ENCODE measurements around the gene CPHXL. TPM values are rescaled to one million over a fixed set of nuclear protein-coding genes. Genes with fewer than 3 reads are reported as not detected.

The CPHXL gene
- total RNA-seq, 1 experiment from 2014 or later, result not detected

DNA sequence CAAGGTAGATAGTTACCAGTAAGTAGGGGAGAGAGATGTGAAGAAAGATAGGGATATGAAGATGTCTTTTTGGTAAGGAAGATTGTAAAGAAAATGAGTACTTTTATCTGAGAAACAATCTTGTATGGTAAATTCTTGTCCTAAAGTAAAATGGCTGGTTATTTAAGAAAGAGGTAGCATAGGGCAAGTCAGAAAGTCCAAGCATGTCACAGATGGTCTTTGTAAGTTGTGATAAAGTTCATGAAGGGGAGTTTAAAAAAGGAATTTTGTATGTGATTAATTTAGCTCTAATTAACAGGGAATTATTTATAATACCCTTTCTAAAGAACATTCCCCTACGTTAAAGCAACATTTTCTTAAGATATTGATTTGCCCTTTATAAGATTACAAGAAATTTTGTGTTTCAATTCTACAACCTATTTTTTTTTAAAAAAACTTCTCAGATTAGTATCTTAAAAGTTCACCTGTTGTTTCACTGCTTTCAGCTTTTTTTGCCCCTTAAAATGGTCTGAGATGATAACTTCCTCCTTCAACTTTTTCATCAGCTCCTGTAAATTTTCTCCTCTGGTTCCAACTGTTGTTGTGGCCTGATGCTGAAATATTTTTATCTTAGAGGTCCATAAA is 16.2 kb upstream of the CPHXL start:
- Mint-ChIP-seq H3K9me3 (peaks cover 72 to 74% of the 10 kb centered on the region in 2 experiments), H3K27ac (no peak overlapping the region), H3K4me1 (no peaks in the 10 kb centered on the region), H3K4me3 (no peak overlapping the region), H3K27me3 (ENCODE audit: low read depth) (peaks cover 18% of the 10 kb centered on the region), H3K36me3 (ENCODE audit: insufficient read depth in 1 of 3, low read depth in 3 of 3) (peaks cover 8 to 21% (median 13%) of the 10 kb centered on the region in 3 experiments; a peak in 6 of 7 replicates)
- no CpG with 5 or more reads among the region's 1 CpG for WGBS (ENCODE audit: extremely low coverage, insufficient read length, low lambda C conversion rate)
- no peak overlapping the region for H4K5ac ChIP-seq (ENCODE audit: insufficient read length, low read depth, low read length)
- no peak overlapping the region for H3K27ac ChIP-seq (ENCODE audit: insufficient read length, low read depth, low read length)
- H2BK12ac ChIP-seq (ENCODE audit: insufficient read length, low read depth, low read length), result no peak overlapping the region
- no peaks in the 10 kb centered on the region for H3K79me2 ChIP-seq (ENCODE audit: insufficient read depth, low read length)
- H2AK5ac ChIP-seq (ENCODE audit: insufficient read length, low read length), result no peak overlapping the region
- TF ChIP-seq, protein P1, sequence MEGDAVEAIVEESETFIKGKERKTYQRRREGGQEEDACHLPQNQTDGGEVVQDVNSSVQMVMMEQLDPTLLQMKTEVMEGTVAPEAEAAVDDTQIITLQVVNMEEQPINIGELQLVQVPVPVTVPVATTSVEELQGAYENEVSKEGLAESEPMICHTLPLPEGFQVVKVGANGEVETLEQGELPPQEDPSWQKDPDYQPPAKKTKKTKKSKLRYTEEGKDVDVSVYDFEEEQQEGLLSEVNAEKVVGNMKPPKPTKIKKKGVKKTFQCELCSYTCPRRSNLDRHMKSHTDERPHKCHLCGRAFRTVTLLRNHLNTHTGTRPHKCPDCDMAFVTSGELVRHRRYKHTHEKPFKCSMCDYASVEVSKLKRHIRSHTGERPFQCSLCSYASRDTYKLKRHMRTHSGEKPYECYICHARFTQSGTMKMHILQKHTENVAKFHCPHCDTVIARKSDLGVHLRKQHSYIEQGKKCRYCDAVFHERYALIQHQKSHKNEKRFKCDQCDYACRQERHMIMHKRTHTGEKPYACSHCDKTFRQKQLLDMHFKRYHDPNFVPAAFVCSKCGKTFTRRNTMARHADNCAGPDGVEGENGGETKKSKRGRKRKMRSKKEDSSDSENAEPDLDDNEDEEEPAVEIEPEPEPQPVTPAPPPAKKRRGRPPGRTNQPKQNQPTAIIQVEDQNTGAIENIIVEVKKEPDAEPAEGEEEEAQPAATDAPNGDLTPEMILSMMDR (conservative IDR thresholded peaks at IDR 0.05), result no peak
- H3K14ac ChIP-seq (ENCODE audit: insufficient read depth, low read length), result no peak overlapping the region
- no peak overlapping the region for H2BK15ac ChIP-seq (ENCODE audit: low read depth, low read length)
- no peaks in the 10 kb centered on the region for H4K20me1 ChIP-seq (ENCODE audit: control insufficient read depth, insufficient read depth, insufficient read length)
- no peak overlapping the region for H4K91ac ChIP-seq (ENCODE audit: insufficient read length, low read depth, low read length)
- no peak overlapping the region for H3T11ph ChIP-seq (ENCODE audit: low read length)
- DNase-seq, result no peak
- H2AFZ ChIP-seq (ENCODE audit: low read length), result no peak overlapping the region
- no peak overlapping the region for H3K18ac ChIP-seq (ENCODE audit: insufficient read length, low read depth, low read length)
- no peaks in the 10 kb centered on the region for H3K27me3 ChIP-seq (ENCODE audit: insufficient read depth, low read length)
- no peak overlapping the region for H2BK5ac ChIP-seq (ENCODE audit: insufficient read length, low read length)
- no peak overlapping the region for H3K56ac ChIP-seq (ENCODE audit: insufficient read length, low read depth, low read length)
- H3K4me2 ChIP-seq (ENCODE audit: insufficient read depth, insufficient read length, low read length), result no peak overlapping the region
- no peak overlapping the region for H3K23ac ChIP-seq (ENCODE audit: insufficient read length, low read depth, low read length)
- no peaks in the 10 kb centered on the region for H3K4me1 ChIP-seq (ENCODE audit: insufficient read depth, low read length)
- no peak overlapping the region for H4K8ac ChIP-seq (replicated peaks; ENCODE audit: insufficient read length, low read depth, low read length)
- H2BK120ac ChIP-seq (ENCODE audit: low read depth, low read length, poor library complexity, severe bottlenecking), result no peak overlapping the region
- no peak overlapping the region for H2BK20ac ChIP-seq (ENCODE audit: low read depth, low read length, poor library complexity, severe bottlenecking)
- H3K79me1 ChIP-seq (ENCODE audit: insufficient read depth, low read depth, low read length, poor library complexity, severe bottlenecking), result no peaks in the 10 kb centered on the region
- H3K9ac ChIP-seq (ENCODE audit: extremely low read depth, insufficient read length, low read length), result no peak overlapping the region
- H3K23me2 ChIP-seq (ENCODE audit: insufficient read length, low read depth, low read length, poor library complexity, severe bottlenecking), result no peaks in the 10 kb centered on the region
- H3K4ac ChIP-seq (ENCODE audit: low read depth, low read length), result no peak overlapping the region
- peaks cover 6% of the 10 kb centered on the region for H3K9me3 ChIP-seq (ENCODE audit: control insufficient read depth, low read depth, low read length)

All from H9 (cell line).